GM21529 (cell line): ENCODE results near the gene RTN1.

Experiments used
- ATAC-seq: cut with Tn5 transposase; IDR thresholded peaks from one replicate; pipeline ENCODE4 v1.9.1; 2021; ENCODE audit not compliant: unreplicated experiment

RTN1 gene

GRCh38 chr14:59852350-59852749 is 18.2 kb downstream of the RTN1 start:
- no peak for ATAC-seq

DNA sequence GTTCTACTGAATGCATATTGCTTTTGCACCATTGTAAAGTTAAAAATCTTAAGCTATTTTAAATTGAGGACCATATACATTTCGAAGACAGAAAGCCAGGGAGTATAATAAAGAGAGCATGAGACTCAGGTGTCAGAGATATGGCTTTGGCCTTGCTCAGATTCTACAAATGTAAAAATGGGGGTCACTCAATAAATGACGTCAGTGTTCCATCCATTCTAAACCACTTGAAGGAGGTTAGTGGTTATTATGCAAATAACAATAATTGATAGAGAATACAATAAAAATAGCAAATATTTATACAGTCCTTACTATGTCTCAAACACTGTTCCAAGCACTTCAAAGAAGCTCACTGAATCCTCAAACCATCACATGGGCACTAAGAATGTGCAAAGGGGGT is 20.1 kb downstream of the RTN1 start:
- no peak for ATAC-seq

GRCh38 chr14:59849411-59850130 is 21.0 kb downstream of the RTN1 start:
- ATAC-seq: no peak

- no peak for ATAC-seq
Measured at GRCh38 chr14:59848671-59849070, 21.9 kb downstream of the RTN1 start.

- ATAC-seq: no peak
Measured at GRCh38 chr14:59847711-59848110, 22.9 kb downstream of the RTN1 start.

DNA sequence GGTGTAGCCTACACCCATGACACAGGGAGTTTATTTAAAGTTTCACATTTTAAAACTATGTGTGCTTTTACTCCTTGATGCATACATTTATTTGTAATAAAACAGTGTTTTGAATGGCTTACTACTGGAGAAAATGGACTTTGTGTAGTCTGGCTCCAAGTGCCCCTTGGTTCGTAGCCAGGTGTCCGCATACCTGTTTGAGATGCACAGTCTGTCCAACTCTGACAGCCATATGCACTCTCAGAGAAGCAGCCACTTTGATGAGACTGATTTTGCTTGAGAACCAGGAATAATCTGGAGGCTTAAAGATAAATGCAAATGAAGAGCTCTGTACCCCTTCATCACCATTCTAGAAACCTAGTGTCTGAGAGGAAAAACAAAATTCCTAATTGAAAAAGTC is 24.0 kb downstream of the RTN1 start:
- ATAC-seq: no peak

GRCh38 chr14:59845245-59845644 is 25.3 kb downstream of the RTN1 start:
- ATAC-seq: no peak

DNA sequence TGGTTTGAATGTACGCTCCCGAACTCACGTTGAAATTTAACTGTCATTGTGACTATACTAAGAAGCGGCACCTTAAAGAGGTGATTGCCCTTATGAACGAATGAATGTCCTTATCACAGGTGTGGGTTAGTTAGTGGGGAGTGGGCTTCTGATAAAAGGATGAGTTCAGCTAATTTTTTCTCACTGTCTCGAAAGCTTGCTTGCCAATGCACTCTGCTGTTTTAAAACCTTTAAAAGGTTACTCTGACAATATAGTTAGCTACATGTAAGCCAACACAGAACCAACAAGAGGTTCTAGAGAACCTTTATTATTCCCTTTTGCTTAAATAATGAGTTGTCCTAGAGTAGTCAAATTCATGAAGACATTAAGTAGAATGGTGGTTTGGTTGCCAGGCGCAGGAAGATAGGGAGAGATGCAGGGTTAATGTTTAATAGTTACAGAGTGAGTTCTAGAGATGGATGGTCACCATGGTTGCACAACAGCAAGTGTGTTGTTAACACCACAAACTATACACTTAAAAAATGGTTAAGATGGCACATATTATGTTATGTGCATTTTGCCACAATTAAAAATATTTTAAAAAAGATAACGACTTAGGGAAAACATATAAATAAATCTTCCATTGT is 26.3 kb downstream of the RTN1 start:
- no peak for ATAC-seq

DNA sequence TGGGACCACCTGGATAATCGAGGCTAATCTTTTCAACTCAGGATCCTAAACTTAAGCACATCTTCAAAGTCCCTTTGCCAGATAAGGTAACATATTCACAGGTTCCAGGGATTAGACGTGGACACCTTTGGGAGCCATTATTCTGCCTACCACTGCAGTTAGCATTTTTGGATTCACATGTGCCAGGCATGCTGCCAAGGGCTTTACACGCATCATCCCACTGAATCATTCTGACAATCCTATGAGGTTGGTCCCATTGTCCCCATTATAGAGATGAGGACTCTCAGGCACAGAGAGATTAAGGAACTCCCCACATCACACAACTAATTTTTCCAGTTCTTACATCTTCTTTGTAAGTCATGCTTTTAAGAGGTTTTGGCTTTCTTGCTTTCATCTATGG is 34.5 kb downstream of the RTN1 start:
- ATAC-seq: no peak

GRCh38 chr14:59832653-59833294 is 37.8 kb downstream of the RTN1 start:
- no peak for ATAC-seq

DNA sequence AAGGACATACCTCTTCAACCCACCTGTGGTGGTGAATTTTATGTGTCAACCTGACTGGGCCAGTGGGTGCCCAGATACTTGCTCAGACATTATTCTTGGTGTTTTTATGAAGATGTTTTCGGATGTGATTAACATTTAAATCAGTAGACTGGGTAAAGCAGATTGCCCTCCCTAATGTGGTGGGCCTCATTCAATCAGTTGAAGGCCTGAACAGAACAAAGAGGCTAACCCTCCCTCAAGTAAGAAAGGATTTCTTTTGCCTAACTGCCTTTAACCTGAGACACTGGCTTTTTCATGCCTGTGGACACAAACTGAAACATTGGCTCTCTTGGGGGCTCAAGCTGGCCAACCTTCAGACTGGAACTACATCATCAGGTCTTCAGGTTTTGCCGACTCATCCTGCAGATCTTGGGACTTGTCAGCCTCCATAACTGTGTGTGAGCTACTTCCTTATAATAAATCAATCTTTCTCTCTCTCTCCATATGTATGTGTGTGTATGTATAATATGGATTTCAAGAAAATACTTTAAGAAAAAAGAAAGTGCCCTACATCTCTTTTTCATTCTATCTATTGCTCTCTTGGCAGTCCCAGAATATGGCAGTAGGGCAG is 39.4 kb downstream of the RTN1 start:
- no peak for ATAC-seq

GRCh38 chr14:59830338-59830734 is 40.2 kb downstream of the RTN1 start:
- no peak for ATAC-seq

DNA sequence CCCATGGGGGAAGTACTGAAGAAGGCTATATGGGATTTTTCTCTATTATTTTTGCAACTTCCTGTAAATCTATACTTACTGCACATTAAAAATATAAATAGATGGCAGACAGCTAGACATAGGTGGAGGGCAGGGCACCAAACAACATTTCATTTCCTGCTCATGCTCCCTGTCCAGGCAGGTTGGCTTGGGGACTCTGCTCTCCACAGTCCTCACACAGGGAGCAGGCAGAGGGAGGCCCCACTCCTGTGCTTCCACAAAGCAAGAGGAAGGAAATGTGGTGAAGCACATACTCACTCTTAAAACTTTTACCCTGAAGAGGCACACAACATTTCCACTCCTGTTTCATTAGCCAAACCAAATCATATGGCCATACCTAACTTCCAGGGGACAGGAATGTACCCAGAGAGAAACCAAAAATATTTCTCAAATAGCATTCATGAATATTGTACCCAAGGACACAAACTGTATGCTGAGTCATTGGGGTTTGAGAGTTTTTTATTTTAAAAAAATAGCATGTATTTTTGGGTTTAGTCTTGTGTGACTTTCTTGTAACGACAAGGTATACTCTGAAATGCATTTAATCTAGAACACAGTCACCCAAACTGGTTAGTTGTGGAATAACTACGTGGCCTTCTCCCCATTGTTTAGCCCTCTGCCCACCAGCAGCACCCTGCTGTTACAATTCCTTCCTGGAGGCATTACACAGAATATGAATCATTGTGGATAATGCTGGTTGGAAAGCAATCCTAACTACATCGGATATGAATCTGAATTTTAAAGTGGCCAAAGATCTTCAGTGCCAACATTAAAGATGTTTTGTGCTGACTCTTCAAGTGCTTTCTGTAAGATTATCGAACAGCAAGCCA is 40.9 kb downstream of the RTN1 start:
- ATAC-seq: no peak

- ATAC-seq: no peak
Measured at GRCh38 chr14:59828276-59828675, 42.3 kb downstream of the RTN1 start.

DNA sequence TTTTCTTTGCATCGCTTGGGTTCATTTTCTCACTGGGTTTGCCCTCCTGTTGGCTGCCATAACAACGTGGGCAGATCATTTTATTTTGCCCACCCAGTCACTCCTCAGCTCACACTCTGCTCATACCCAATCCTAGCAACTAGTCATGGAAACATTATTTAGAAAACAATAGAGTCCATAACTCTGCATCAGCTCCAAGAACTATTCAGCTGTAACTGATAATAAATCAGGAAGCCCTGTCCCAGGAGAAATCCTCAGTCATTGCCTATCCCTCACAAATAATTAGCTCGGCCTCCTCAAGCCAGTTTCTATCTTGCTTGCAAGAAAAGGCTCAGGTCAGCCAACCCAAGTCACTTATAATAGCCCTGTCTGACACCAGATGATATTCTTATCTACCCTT is 43.2 kb downstream of the RTN1 start:
- no peak for ATAC-seq

- no peak for ATAC-seq
Measured at GRCh38 chr14:59826150-59826549, 44.4 kb downstream of the RTN1 start.

DNA sequence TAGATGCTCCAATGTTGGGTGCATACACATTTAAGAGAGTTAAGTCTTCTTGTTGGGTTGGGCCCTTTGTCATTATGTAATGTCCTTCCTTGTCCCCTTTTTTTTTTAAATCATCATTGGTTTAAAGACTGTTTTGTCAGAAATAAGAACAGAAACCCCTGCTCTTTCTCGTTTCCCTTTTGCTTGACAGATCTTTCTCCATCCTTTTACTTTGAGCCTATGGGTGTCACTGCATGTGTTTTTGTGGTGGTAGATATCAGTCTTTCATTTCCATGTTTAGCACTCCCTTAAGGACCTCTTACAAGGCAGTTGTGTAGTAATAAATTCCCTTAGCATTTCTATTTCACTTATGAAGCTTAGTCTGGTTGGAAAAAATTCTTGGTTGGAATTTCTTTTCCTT is 47.4 kb downstream of the RTN1 start:
- ATAC-seq: no peak

- ATAC-seq: no peak
Measured at GRCh38 chr14:59819446-59820088, 51.0 kb downstream of the RTN1 start.

- ATAC-seq: no peak
Measured at GRCh38 chr14:59816941-59817340, 53.6 kb downstream of the RTN1 start.

- ATAC-seq: no peak
Measured at GRCh38 chr14:59814988-59815387, 55.6 kb downstream of the RTN1 start.

GRCh38 chr14:59811815-59812214 is 58.8 kb downstream of the RTN1 start:
- ATAC-seq: no peak
